GM23338 (cell line): Measurements from ENCODE around the gene NUTM2G. TPM values are rescaled to one million over a fixed set of nuclear protein-coding genes. Genes with fewer than 3 reads are reported as not detected.
"Not testable (repeated sequence)": the region's sequence is repeated elsewhere in the genome, so short reads cannot be mapped to it uniquely, and the experiment has no call there.

Source experiments
- ATAC-seq: fragments of 200-7000 bp; cut with Tn5 transposase; 3 replicates; pipeline ENCODE4 v1.9.1; 2020
- DNase-seq: peaks from one replicate; pipeline ENCODE4 v3.0.0-alpha.2; 2015; ENCODE audit warnings: low spot score
- H2AFZ ChIP-seq: fragments of 200-600 bp; sonication (generic); 2 replicates; pipeline ENCODE4 v1.8.0; 2016; ENCODE audit warnings: antibody characterized with exemption, mild to moderate bottlenecking, moderate library complexity
- H3F3A ChIP-seq: fragments of 200-600 bp; sonication (generic); replicated peaks from 2 replicates; pipeline ENCODE4 v1.8.0; 2017; ENCODE audit warnings: antibody characterized with exemption, mixed run types, low read depth
- H3K27ac ChIP-seq: fragments of 200-600 bp; sonication (generic); 2 replicates; pipeline ENCODE4 v1.6.1; 2016; ENCODE audit warnings: low read depth
- H3K27me3 ChIP-seq: fragments of 200-600 bp; sonication (generic); 2 replicates; pipeline ENCODE4 v1.8.0; 2016; ENCODE audit warnings: mild to moderate bottlenecking, mixed run types, moderate library complexity; ENCODE audit not compliant: insufficient read depth
- H3K36me3 ChIP-seq: fragments of 200-600 bp; sonication (generic); 2 replicates; pipeline ENCODE4 v1.8.0; 2016; ENCODE audit warnings: mild to moderate bottlenecking; ENCODE audit not compliant: insufficient read depth
- H3K4me1 ChIP-seq: fragments of 200-600 bp; sonication (generic); 2 replicates; pipeline ENCODE4 v1.8.0; 2016; ENCODE audit warnings: mild to moderate bottlenecking, moderate library complexity; ENCODE audit not compliant: insufficient read depth
- H3K4me2 ChIP-seq: fragments of 200-600 bp; sonication (generic); 2 replicates; pipeline ENCODE4 v1.7.1; 2017; ENCODE audit warnings: mixed run types
- H3K4me3 ChIP-seq: fragments of 200-600 bp; sonication (generic); 2 replicates; pipeline ENCODE4 v1.6.1; 2016; ENCODE audit warnings: mixed run types
- H3K79me2 ChIP-seq: fragments of 200-600 bp; sonication (generic); replicated peaks from 2 replicates; pipeline ENCODE4 v1.8.0; 2017; ENCODE audit warnings: mild to moderate bottlenecking; ENCODE audit not compliant: insufficient read depth
- H3K9me2 ChIP-seq: fragments of 200-600 bp; sonication (generic); 2 replicates; pipeline ENCODE4 v1.8.0; 2017; ENCODE audit not compliant: insufficient read depth
- H4K20me1 ChIP-seq: fragments of 200-600 bp; sonication (generic); replicated peaks from 2 replicates; pipeline ENCODE4 v1.8.0; 2017; ENCODE audit warnings: mild to moderate bottlenecking; ENCODE audit not compliant: insufficient read depth
- H3K27ac Mint-ChIP-seq: 2 replicates; pipeline ENCODE4 v1.8.0; 2020; ENCODE audit warnings: inconsistent platforms, mild to moderate bottlenecking, moderate library complexity, mixed read lengths
- H3K27me3 Mint-ChIP-seq: 3 replicates; pipeline ENCODE4 v1.8.0; 2022; ENCODE audit warnings: low read depth, mild to moderate bottlenecking, moderate library complexity, mixed read lengths, inconsistent platforms; ENCODE audit not compliant: insufficient read depth, poor library complexity
- H3K36me3 Mint-ChIP-seq: 3 replicates; pipeline ENCODE4 v1.8.0; 2021; ENCODE audit warnings: low read depth, mild to moderate bottlenecking, inconsistent platforms, moderate library complexity, mixed read lengths
- H3K4me1 Mint-ChIP-seq: 3 replicates; pipeline ENCODE4 v1.8.0; 2020; ENCODE audit warnings: mild to moderate bottlenecking, inconsistent platforms, mixed read lengths
- H3K4me3 Mint-ChIP-seq: 3 replicates; pipeline ENCODE4 v1.8.0; 2021; ENCODE audit warnings: moderate library complexity, mild to moderate bottlenecking, inconsistent platforms, mixed read lengths
- H3K9me3 Mint-ChIP-seq: 3 replicates; pipeline ENCODE4 v1.8.0; 2020; ENCODE audit warnings: moderate library complexity, mild to moderate bottlenecking, inconsistent platforms, mixed read lengths
- EZH2 ChIP-seq: fragments of 200-600 bp; sonication (generic); IDR thresholded peaks from one replicate; pipeline ENCODE4 v1.8.0; 2017; ENCODE audit warnings: antibody characterized with exemption, mild to moderate bottlenecking, low read depth; ENCODE audit not compliant: unreplicated experiment
- ZNF114 ChIP-seq: fragments of 250-450 bp; sonication (Bioruptor Pico); IDR thresholded peaks from 2 replicates; pipeline ENCODE4 v1.5.0; 2020; ENCODE audit warnings: mild to moderate bottlenecking, moderate library complexity
- polyA plus RNA-seq: library from polyadenylated mRNA; unstranded; fragments of >200 nt; fragmentation: Nextera tagmentation; extraction: Ambion mirVana; gene quantifications from 2 replicates; pipeline ENCODE4 v1.2.1, GENCODE V29; 2016
- total RNA-seq: library from RNA; depleted of rRNA; stranded (reverse); fragments of >200 nt; shearing (Covaris generic); gene quantifications from 2 replicates; pipeline ENCODE4 v1.2.3, GENCODE V29; 2014
- TF ChIP-seq, protein P1 (sequence below): fragments of 250-450 bp; sonication (Bioruptor Pico); IDR thresholded peaks from 2 replicates; pipeline ENCODE4 v1.5.0; 2020; ENCODE audit warnings: mild to moderate bottlenecking, moderate library complexity

NUTM2G gene
- total and polyA plus RNA-seq, 2 experiments from 2014 or later: 0.76 to 1.6 TPM

DNA sequence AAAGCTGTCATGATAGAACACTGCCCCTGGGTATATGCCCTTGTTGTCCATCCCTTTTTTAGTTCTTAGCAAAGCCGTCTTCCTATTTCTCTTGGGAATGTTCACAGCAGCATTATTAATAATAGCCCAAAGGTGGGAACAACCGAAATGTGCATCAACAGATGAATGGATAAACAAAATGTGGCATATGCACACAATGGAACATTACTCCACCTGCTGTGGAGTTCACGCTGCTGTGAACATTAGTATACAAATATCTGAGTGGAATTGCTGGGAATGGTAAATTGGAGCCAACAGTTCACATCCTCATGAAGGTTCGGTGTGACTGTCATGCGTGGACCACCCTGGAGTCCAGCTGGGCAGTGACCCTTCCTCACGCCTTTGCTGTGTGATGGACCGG, 36.5 kb upstream of the NUTM2G start:
- Histone ChIP-seq H2AFZ (no peak overlapping the region), H3K27ac (no peak overlapping the region), H3K4me3 (no peak overlapping the region), H4K20me1 (0 out of 2 replicates have a peak, but pooled peaks cover 5% of the 10 kb centered on the region), H3K4me2 (no peak overlapping the region), H3K9me2 (no peaks in the 10 kb centered on the region), H3K4me1 (no peaks in the 10 kb centered on the region), H3F3A (no peaks in the 10 kb centered on the region), H3K79me2 (no peaks in the 10 kb centered on the region), H3K27me3 (no peaks in the 10 kb centered on the region), H3K36me3 (0 out of 2 replicates have a peak, but pooled peaks cover 3% of the 10 kb centered on the region)
- TF ChIP-seq ZNF114 (CRISPR knock-in tag) (no peak), EZH2 (no peak)
- TF ChIP-seq, protein P1, sequence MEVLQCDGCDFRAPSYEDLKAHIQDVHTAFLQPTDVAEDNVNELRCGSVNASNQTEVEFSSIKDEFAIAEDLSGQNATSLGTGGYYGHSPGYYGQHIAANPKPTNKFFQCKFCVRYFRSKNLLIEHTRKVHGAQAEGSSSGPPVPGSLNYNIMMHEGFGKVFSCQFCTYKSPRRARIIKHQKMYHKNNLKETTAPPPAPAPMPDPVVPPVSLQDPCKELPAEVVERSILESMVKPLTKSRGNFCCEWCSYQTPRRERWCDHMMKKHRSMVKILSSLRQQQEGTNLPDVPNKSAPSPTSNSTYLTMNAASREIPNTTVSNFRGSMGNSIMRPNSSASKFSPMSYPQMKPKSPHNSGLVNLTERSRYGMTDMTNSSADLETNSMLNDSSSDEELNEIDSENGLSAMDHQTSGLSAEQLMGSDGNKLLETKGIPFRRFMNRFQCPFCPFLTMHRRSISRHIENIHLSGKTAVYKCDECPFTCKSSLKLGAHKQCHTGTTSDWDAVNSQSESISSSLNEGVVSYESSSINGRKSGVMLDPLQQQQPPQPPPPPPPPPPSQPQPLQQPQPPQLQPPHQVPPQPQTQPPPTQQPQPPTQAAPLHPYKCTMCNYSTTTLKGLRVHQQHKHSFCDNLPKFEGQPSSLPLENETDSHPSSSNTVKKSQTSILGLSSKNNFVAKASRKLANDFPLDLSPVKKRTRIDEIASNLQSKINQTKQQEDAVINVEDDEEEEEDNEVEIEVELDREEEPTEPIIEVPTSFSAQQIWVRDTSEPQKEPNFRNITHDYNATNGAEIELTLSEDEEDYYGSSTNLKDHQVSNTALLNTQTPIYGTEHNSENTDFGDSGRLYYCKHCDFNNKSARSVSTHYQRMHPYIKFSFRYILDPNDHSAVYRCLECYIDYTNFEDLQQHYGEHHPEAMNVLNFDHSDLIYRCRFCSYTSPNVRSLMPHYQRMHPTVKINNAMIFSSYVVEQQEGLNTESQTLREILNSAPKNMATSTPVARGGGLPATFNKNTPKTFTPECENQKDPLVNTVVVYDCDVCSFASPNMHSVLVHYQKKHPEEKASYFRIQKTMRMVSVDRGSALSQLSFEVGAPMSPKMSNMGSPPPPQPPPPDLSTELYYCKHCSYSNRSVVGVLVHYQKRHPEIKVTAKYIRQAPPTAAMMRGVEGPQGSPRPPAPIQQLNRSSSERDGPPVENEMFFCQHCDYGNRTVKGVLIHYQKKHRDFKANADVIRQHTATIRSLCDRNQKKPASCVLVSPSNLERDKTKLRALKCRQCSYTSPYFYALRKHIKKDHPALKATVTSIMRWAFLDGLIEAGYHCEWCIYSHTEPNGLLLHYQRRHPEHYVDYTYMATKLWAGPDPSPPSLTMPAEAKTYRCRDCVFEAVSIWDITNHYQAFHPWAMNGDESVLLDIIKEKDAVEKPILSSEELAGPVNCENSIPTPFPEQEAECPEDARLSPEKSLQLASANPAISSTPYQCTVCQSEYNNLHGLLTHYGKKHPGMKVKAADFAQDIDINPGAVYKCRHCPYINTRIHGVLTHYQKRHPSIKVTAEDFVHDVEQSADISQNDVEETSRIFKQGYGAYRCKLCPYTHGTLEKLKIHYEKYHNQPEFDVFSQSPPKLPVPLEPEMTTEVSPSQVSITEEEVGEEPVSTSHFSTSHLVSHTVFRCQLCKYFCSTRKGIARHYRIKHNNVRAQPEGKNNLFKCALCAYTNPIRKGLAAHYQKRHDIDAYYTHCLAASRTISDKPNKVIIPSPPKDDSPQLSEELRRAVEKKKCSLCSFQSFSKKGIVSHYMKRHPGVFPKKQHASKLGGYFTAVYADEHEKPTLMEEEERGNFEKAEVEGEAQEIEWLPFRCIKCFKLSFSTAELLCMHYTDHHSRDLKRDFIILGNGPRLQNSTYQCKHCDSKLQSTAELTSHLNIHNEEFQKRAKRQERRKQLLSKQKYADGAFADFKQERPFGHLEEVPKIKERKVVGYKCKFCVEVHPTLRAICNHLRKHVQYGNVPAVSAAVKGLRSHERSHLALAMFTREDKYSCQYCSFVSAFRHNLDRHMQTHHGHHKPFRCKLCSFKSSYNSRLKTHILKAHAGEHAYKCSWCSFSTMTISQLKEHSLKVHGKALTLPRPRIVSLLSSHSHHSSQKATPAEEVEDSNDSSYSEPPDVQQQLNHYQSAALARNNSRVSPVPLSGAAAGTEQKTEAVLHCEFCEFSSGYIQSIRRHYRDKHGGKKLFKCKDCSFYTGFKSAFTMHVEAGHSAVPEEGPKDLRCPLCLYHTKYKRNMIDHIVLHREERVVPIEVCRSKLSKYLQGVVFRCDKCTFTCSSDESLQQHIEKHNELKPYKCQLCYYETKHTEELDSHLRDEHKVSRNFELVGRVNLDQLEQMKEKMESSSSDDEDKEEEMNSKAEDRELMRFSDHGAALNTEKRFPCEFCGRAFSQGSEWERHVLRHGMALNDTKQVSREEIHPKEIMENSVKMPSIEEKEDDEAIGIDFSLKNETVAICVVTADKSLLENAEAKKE: no peak
- peaks cover 14% of the 10 kb centered on the region; the same call in 2 of the 3 replicates for H3K36me3 Mint-ChIP-seq
- H3K4me1 Mint-ChIP-seq: no peaks in the 10 kb centered on the region
- no peaks in the 10 kb centered on the region for H3K9me3 Mint-ChIP-seq
- no peak overlapping the region for H3K4me3 Mint-ChIP-seq
- no peak overlapping the region; the same call in 1 of the 2 replicates for H3K27ac Mint-ChIP-seq
- peaks cover 11% of the 10 kb centered on the region for H3K27me3 Mint-ChIP-seq
- DNase-seq (no peak), ATAC-seq (no peak)

DNA sequence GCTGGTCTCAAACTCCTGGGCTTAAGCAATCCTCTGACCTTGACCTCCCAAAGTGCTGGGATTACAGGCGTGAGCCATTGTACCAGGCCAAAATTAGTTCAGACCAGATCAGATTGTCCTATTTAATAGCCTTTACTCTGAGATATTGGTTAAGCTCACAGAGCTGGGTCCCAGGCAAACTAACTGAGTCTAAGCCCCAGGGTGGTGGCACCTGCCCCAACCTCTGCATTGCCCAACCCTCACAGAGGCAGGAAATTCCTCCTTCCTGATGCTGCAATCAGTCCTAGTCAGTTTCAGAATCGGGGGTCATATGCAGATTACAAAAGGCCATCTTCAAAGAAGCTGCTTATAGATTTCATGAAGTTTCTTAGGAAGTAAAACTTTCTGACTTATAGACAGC, 28.6 kb upstream of the NUTM2G start:
- H3K36me3 ChIP-seq, H3K4me3 Mint-ChIP-seq, DNase-seq, H3K27me3 Mint-ChIP-seq, H3K79me2 ChIP-seq, H2AFZ ChIP-seq, H3F3A ChIP-seq, H3K27ac ChIP-seq, H4K20me1 ChIP-seq, H3K4me2 ChIP-seq, H3K4me1 Mint-ChIP-seq, H3K27me3 ChIP-seq, H3K9me3 Mint-ChIP-seq, ATAC-seq, H3K4me1 ChIP-seq, H3K27ac Mint-ChIP-seq, H3K36me3 Mint-ChIP-seq, H3K4me3 ChIP-seq, H3K9me2 ChIP-seq: not testable (repeated sequence)

DNA sequence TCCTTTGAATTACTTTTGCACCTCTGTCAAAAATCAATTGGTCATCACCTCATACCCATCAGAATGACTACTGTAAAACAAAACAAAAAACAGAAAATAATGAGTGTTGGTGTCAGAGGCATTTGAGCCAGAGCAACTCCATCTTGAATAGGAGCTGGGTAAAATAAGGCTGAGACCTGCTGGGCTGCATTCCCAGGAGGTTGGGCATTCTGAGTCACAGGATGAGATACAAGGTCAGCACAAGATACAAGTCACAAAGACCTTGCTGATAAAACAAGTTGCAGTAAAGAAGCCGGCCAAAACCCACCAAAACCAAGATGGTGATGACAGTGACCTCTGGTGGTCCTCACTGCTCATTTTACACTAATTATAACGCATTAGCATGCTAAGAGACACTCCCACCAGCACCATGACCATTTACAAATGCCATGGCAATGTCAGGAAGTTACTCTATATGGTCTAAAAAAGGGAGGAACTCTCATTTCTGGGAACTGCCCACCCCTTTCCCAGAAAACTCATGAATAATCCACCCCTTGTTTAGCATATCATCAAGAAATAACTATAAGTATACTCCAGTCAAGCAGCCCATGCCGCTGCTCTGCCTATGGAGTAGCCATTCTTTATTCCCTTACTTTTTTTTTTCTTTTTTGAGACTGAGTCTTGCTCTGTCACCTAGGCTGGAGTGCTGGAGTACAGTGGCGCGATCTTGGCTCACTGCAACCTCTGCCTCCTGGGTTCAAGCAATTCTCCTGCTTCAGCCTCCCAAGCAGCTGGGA, 23.5 kb upstream of the NUTM2G start:
- H4K20me1 ChIP-seq, H3K4me1 Mint-ChIP-seq, H3K9me3 Mint-ChIP-seq, H3K4me2 ChIP-seq, ATAC-seq, DNase-seq, H3K27ac ChIP-seq, H3K4me1 ChIP-seq, H3K36me3 ChIP-seq, H3K4me3 ChIP-seq, H3K36me3 Mint-ChIP-seq, H3K79me2 ChIP-seq, H3K27me3 ChIP-seq, H3K4me3 Mint-ChIP-seq, H3K9me2 ChIP-seq, H3K27ac Mint-ChIP-seq, H2AFZ ChIP-seq, H3F3A ChIP-seq, H3K27me3 Mint-ChIP-seq: not testable (repeated sequence)

DNA sequence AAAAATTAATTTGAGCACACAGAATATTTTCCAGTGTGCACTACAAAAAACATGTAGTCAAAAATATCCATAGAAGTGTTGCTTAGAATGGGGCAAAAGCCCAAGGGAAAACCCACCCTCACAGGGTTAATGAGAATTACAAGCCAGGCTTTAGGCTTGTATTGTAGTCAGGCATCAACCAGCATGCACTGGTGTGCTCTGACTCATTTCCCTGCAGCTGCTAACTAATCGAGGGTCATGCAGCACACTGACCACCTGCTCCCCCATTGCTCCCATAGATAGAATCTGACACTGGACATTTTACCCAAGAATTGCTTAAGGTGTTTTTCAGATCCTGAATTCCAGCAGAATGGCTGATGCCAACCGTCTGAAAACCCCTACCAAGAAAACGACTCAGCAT, 20.2 kb upstream of the NUTM2G start:
- H3K9me2 ChIP-seq, H3K4me1 ChIP-seq, H3K4me3 ChIP-seq, H2AFZ ChIP-seq, H3K27me3 ChIP-seq, H3K9me3 Mint-ChIP-seq, H3K79me2 ChIP-seq, ATAC-seq, DNase-seq, H3K27ac Mint-ChIP-seq, H3K27ac ChIP-seq, H3K4me2 ChIP-seq, H3F3A ChIP-seq, H3K4me3 Mint-ChIP-seq, H3K4me1 Mint-ChIP-seq, H3K27me3 Mint-ChIP-seq, H3K36me3 Mint-ChIP-seq, H4K20me1 ChIP-seq, H3K36me3 ChIP-seq: not testable (repeated sequence)
